Adrenal gland (tissue), 12 donors: ENCODE data around the gene BLNK. TPM values are rescaled to one million over a fixed set of nuclear protein-coding genes. Genes with fewer than 3 reads are reported as not detected.

ENCODE experiments used
- DNase-seq, 7 donors: peaks; one replicate each; pipeline ENCODE4 v3.0.0-alpha.2; 2019 to 2020
- H3K27ac ChIP-seq, 5 donors: fragments of 200-600 bp; sonication (generic) in 4 of 5; 1 replicate in 3 of 5; 2 replicates in 2 of 5; pipeline versions ENCODE4 v1.5.1 to v1.8.0; 2016 to 2020; ENCODE audit warnings: mild to moderate bottlenecking in 1 of 5
- H3K27me3 ChIP-seq: fragments of 200-600 bp; 2 replicates; pipeline ENCODE4 v1.8.0; 2021
- H3K36me3 ChIP-seq, 2 donors: fragments of 200-600 bp; replicated peaks in 1 of 2; 1 replicate in 1 of 2; 2 replicates in 1 of 2; pipeline versions ENCODE4 v1.5.1 to v1.8.0; 2018 to 2022
- H3K4me1 ChIP-seq, 2 donors: fragments of 200-600 bp; replicated peaks in 1 of 2; 1 replicate in 1 of 2; 2 replicates in 1 of 2; pipeline versions ENCODE4 v1.5.1 to v1.8.0; 2018 to 2021
- H3K4me3 ChIP-seq, 4 donors: fragments of 200-600 bp; sonication (generic) in 3 of 4; one replicate each; pipeline ENCODE4 v1.5.1; 2016 to 2018
- H3K9me3 ChIP-seq, 3 donors: fragments of 200-600 bp; sonication (generic) in 1 of 3; replicated peaks in 1 of 3; 1 replicate in 2 of 3; 2 replicates in 1 of 3; pipeline versions ENCODE4 v1.5.1 to v1.8.0; 2016 to 2021
- CTCF ChIP-seq, 6 experiments: fragments of 450-650 bp in 4 of 6; fragments of 200-600 bp in 2 of 6; sonication (generic) in 1 of 6; IDR thresholded peaks; 1 replicate in 5 of 6; 2 replicates in 1 of 6; pipeline versions ENCODE4 v1.5.1 to v1.8.0; 2016 to 2021; ENCODE audit warnings: antibody characterized with exemption in 6 of 6, mild to moderate bottlenecking in 2 of 6, moderate library complexity in 1 of 6
- POLR2A ChIP-seq, 2 donors: fragments of 450-650 bp; IDR thresholded peaks; one replicate each; pipeline ENCODE4 v1.6.1; 2017; ENCODE audit warnings: antibody characterized with exemption in 2 of 2, mild to moderate bottlenecking in 2 of 2, moderate library complexity in 1 of 2
- WGBS, 4 donors: extraction: QIAGEN DNeasy Blood & Tissue Kit in 2 of 4; methylation state at CpG; one replicate each; pipeline versions ENCODE4 v1.1.5 to v1.1.7; 2013 to 2017; 5-methylcytosine and 5-hydroxymethylcytosine counted together
- intact Hi-C, 2 donors: fragments of 100-400 bp; cut with DNase I; formaldehyde crosslinking; loops; one replicate each; pipeline versions ENCODE4 v1.14.1 to v1.15.0; 2022 to 2023
- polyA plus RNA-seq, 3 donors: library from polyadenylated mRNA; stranded (reverse); fragments of 200-250 nt in 2 of 3; fragments of 350-450 nt in 1 of 3; fragmentation: Illumina TruSeq in 1 of 3; extraction: RNeasy Lipid Tissue Mini Kit (QIAGEN cat#74804) in 1 of 3; gene quantifications; one replicate each; pipeline ENCODE4 v1.2.3, GENCODE V29; 2013 to 2014
- total RNA-seq, 9 donors: library from RNA; depleted of rRNA in 4 of 9; stranded (reverse); fragments of >200 nt in 4 of 9; fragments of 120-200 nt in 1 of 9; fragmentation: NEBNext Ultra II Directional in 1 of 9; extraction: Animal tissue kit (Norgen Biotek cat#: 25700) in 1 of 9; gene quantifications; one replicate each; pipeline versions ENCODE4 v1.1.0 to v1.2.4, GENCODE V29; 2013 to 2023
- donor health status: healthy with polysubstance abuse.
- donor health status: Bipolar disorder and iron deficiency.
- donor health status: DM: yes; HTN: yes; CAD: no.
- donor health status: DM: no; HTN: no; CAD: no.
- donor health status: DM: no; HTN: no; CAD: no.
- donor health status: DM: yes; HTN: yes; CAD: no.

Gene BLNK
- total and polyA plus RNA-seq, 12 donors, result 0.72 to 8.5 (median 4.0) TPM

GRCh38 chr10:96287392-96288105 lies 16.2 kb upstream of the BLNK start:
- DNase-seq, result no peak
- no peak overlapping the region for H3K4me3 ChIP-seq
- TF ChIP-seq CTCF (IDR thresholded peaks at IDR 0.05), result no peak
- TF ChIP-seq POLR2A (IDR thresholded peaks at IDR 0.05), result no peak
- no peak overlapping the region for H3K27ac ChIP-seq
- intact Hi-C loops, result no loop called here
- no peaks in the 10 kb centered on the region for H3K27me3 ChIP-seq
- H3K4me1 ChIP-seq, result peaks cover 0 to 6% of the 10 kb centered on the region in 2 donors
- no peaks in the 10 kb centered on the region for H3K9me3 ChIP-seq
- 28 to 33% (median 30%) methylated on average over 6 of the region's 6 CpGs for WGBS, 4 donors
- H3K36me3 ChIP-seq, result no peaks in the 10 kb centered on the region

- Histone ChIP-seq H3K4me3 (no peak overlapping the region), H3K4me1 (peaks cover 0 to 6% of the 10 kb centered on the region in 2 donors), H3K27me3 (no peaks in the 10 kb centered on the region), H3K27ac (no peak overlapping the region), H3K36me3 (no peaks in the 10 kb centered on the region), H3K9me3 (no peaks in the 10 kb centered on the region)
- TF ChIP-seq POLR2A (IDR thresholded peaks at IDR 0.05), result no peak
- no peak for TF ChIP-seq CTCF (IDR thresholded peaks at IDR 0.05)
- intact Hi-C loops, result no loop called here
- no peak for DNase-seq
- 67 to 81% (median 79%) methylated on average over 7 to 8 of the region's 8 CpGs for WGBS, 4 donors
These were observed 14.0 kb upstream of the BLNK start for GRCh38 chr10:96285331-96285752.

GRCh38 chr10:96283756-96284155 lies 12.4 kb upstream of the BLNK start:
- Histone ChIP-seq H3K36me3 (no peaks in the 10 kb centered on the region), H3K27me3 (no peaks in the 10 kb centered on the region), H3K9me3 (no peaks in the 10 kb centered on the region), H3K4me1 (peaks cover 0 to 6% of the 10 kb centered on the region in 2 donors), H3K27ac (no peak overlapping the region), H3K4me3 (no peak overlapping the region)
- no peak for DNase-seq
- intact Hi-C loops, result no loop called here
- WGBS, 4 donors, result 86 to 89% (median 88%) methylated on average over 6 of the region's 6 CpGs
- TF ChIP-seq CTCF (IDR thresholded peaks at IDR 0.05) (no peak), POLR2A (IDR thresholded peaks at IDR 0.05) (no peak)

- no peak overlapping the region for H3K27ac ChIP-seq
- no peaks in the 10 kb centered on the region for H3K36me3 ChIP-seq
- H3K27me3 ChIP-seq, result no peaks in the 10 kb centered on the region
- DNase-seq, result no peak
- H3K4me1 ChIP-seq, result peaks cover 0 to 6% of the 10 kb centered on the region in 2 donors
- WGBS, 4 donors, result 42 to 56% (median 46%) methylated on average over 2 of the region's 2 CpGs
- TF ChIP-seq POLR2A (IDR thresholded peaks at IDR 0.05) (no peak), CTCF (IDR thresholded peaks at IDR 0.05) (no peak)
- H3K4me3 ChIP-seq, result no peak overlapping the region
- intact Hi-C loops, result no loop called here
- no peaks in the 10 kb centered on the region for H3K9me3 ChIP-seq
These were observed 12.0 kb upstream of the BLNK start for GRCh38 chr10:96283351-96283750.
